Stimulated activated CD4-positive, alpha-beta T cell treated with anti-CD3 and anti-CD28 coated beads, Interleukin-1b, Interleukin-23, amount 100 ng/mL, for 24 hours (primary cell): ENCODE measurements around the gene PRODH.
"Not testable (repeated sequence)": the region's sequence is repeated elsewhere in the genome, so short reads cannot be mapped to it uniquely, and the experiment has no call there.

Experiments
- DNase-seq, 4 experiments: peaks; one replicate each; pipeline ENCODE4 v3.0.0-alpha.2; 2020; ENCODE audit warnings: low read depth in 4 of 4, low spot score in 1 of 4

Gene PRODH, protein sequence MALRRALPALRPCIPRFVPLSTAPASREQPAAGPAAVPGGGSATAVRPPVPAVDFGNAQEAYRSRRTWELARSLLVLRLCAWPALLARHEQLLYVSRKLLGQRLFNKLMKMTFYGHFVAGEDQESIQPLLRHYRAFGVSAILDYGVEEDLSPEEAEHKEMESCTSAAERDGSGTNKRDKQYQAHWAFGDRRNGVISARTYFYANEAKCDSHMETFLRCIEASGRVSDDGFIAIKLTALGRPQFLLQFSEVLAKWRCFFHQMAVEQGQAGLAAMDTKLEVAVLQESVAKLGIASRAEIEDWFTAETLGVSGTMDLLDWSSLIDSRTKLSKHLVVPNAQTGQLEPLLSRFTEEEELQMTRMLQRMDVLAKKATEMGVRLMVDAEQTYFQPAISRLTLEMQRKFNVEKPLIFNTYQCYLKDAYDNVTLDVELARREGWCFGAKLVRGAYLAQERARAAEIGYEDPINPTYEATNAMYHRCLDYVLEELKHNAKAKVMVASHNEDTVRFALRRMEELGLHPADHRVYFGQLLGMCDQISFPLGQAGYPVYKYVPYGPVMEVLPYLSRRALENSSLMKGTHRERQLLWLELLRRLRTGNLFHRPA

DNA sequence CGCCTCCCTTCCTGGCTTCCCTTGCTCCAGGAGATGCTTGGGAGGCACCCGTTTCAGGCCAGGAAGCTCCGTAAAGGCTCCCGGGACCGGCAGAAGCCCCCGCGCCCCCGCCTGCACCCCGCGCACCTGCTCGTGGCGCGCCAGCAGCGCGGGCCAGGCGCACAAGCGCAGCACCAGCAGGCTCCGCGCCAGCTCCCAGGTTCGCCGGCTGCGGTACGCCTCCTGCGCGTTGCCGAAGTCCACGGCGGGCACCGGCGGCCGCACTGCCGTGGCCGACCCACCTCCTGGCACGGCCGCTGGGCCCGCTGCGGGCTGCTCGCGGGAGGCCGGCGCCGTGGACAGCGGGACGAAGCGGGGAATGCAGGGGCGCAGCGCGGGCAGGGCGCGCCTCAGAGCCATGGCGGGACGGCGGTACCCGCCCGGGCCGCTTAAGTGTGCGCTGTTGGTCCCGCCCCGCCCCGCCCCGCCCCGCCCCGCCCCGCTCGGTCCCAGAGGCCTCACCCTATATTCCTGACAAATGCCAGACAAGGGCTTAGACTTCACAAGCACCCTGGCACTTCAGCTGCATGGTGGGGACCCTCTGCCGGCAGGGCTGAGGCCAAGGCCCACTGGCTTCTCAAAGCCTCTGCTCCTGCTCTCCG lies at the start of gene PRODH:
Gene PRODH, minus strand, starts transcription at position 405 of the 641 bp plus-strand sequence. Its CDS starts 6 bp downstream, at position 399.
- no peak for DNase-seq

DNA sequence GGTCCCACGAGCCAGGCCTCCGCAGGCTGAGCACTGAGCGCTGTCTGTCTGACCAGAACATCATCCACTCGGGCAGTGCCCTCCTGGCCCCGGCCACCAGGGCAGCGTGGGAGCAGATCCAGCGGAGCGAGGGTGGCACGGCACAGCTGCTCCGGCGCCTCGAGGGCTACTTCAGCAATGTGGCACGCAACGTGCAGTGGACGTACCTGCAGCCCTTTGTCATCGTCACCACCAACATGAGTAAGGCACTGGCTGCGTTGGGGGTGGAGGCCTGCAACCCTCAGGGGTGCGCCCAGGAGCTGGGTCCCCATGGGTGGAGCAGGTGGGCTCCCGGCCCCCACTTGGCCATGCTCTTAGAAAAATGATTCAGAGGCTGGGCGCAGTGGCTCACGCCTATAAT lies 49.7 kb upstream of the PRODH start:
- no peak for DNase-seq

DNA sequence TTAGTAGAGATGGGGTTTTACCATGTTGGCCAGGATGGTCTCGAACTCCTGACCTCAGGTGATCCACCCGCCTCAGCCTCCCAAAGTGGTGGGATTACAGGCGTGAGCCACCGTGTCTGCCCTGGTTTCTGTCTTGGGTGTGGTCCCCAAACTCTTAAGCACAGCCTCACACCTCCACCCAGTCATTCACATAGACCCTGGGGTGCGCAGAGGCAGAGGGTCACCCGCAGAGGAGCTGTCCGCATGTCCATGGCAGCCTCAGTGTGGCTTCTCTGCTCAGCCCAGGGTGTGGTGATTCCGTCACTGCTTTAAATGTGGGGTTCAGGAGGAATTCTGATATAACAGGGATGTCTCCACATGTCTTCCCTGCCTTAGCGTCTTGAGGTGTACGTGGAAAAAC lies 48.5 kb upstream of the PRODH start:
- no peak for DNase-seq

DNA sequence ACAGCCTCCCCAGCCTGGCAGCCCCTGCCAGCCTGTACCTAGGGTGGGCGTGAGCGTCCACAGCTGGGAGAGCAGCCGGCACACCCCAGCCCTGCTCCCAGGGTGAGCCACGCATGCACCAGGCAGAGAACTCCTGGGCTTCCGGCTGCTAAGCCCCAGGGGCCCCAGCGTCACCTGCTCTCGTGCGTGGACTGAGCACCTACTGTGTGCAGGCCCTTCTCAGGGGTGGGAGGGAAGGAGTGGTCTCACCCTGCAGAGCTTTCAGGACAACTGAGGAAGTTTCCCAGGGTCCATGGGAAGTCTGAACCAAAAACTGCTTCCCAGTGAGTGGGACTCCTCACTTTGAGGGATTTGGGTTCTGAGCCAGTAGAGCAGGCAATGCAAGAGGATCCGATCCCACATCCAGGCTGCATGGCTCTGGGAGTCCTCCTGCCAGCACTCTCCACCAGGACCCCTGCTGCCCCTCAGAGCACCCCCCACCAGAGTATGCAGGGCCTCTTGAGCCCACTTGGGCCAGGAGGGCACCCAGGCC lies 47.1 kb upstream of the PRODH start:
- no peak for DNase-seq

DNA sequence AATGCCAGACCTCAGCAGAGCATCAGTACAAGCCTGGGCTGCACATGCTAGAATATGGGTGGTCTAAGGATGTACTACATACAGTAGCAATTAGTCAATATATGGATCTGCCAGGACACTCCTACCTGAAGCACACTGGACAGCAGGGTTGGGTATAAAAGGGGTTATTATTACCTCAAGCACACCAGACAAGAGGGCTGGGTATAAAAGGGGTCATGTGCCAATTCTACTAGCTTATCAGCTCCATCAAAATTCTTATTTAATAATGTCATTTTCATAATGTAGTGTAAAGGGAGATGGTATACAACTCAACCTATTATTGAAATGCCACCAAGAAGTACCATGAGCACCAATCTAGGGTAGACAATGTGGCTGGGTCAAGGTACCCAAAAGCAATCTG lies 44.7 kb upstream of the PRODH start:
- DNase-seq: no peak

DNA sequence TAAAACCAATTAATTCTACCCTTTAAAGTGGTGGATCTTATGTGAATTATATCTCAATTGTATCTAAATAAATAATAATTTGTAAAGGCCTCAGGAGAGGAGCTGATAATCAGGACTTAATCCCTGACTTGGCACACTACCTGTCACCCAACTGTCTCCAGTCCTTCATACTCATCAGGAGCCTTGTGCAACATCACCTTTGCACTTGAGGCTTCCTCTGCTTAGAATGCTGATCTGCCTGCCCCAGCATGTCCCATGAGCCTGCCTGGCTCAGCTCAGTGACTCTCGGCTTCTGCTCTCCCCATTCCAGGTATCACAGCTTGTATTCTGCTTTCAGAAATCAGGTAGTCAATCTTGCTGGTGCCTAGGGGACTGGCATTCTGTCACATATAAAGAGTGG lies 43.9 kb upstream of the PRODH start:
- DNase-seq: no peak

DNA sequence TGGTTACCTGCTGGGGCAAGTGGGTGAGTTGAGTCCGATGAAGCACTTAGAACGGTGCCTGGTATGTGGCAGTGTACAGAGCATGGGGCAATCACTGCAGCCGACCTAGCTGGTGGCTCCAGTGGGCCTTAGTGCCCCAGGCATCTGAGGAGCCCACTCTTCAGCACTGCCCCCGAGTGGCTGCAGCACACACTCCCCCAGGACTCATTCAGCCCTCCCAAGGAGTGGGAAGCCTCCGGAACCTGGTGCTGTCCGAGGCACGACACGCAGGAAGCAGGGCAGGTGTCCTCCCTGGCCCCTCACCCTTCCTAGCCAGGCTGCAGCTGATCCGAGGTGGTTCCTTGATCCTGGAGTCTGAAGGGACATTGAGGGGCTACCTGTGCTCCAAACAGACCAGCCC lies 42.4 kb upstream of the PRODH start:
- DNase-seq: no peak

DNA sequence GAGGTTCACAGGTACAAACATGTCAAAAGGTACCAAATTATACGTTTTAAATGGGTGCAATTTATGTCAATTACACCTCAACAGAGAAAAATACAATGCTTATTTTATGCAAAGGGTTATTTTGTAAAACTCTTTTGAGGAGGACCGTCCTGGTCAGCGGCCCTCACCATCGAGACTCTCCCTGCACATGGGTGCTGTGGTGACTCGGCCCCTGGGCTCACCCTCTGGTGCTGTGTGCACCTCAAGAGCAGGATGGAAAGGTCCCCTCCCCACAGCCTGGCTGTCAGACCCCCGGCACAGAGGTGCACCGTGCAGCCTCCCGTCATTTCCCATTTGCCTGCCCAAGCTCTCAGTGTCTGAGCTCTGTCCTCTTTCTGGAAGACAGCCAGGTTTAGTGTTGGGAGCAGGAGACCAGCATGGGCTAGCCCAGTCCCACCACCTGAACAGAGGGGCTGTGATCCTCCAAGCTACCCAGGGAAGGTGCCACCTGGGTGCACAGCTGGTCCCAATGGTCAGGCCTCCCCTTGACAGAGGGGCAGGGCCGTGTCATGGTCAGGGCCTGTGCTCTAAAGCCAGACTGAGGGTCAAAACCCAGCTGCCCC lies 41.8 kb upstream of the PRODH start:
- no peak for DNase-seq

DNA sequence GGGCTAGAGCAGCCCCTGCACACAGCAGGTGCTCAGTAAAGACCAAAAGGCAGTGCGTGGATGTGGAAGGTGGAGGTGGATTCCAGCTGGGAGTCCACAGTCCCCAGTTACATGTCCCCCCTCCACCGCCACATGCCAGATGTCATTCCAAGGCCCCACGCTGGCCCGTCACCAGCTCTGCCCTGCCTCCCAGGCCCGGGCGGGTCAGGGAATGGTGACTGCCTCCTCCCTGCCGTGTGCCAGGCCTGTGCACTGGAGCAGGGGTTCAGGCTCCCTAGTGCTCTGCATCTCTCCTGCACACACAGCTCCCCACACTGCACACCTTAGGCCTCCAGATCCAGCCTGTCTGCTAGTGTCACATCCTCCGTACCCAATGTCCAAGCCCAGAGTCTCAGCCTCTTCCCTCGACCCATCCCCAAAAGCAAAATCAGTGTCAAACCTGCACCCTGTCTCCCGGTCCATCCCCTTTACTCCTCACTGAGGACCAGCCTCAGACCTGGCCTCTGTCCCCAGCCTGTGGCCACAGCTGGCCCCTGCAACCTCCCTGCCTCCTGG lies 40.2 kb upstream of the PRODH start:
- DNase-seq: no peak

DNA sequence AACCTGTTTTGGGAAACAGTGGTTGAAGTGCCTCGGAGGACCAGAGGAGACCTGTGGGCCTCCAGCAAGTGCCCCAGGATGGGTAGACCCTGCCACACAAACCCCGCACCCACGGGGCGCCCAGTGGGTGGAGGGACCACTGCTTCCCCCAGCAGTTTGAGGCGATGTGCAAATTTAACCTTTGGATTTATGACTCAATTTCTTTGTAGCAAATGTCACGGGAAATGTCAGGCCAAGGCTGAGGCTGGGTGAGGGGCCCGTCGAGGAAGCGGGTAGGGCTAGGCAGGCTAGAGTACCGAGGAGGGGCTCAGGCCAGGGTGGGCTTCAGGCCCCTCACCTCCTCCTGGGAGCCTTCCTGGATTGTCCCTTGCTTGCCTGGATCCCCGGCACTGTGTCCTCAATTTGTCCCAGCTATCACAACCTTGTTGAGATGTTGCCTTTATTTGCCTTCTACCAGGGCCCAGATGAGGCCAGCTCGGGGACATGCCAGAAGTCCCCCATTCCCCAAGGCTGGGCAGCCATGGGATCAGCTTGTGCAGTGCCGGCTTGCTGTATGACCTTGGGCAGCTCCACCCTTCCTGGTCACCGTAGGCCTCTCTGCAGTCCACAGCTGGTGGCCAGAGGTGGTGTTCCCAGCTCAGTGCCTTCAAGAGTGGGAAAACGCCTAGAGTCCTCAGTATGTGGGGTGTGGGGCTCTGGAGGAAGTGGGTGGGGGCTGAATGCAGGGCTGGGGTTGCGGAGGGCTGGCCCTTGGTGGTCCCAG lies 39.5 kb upstream of the PRODH start:
- no peak for DNase-seq

DNA sequence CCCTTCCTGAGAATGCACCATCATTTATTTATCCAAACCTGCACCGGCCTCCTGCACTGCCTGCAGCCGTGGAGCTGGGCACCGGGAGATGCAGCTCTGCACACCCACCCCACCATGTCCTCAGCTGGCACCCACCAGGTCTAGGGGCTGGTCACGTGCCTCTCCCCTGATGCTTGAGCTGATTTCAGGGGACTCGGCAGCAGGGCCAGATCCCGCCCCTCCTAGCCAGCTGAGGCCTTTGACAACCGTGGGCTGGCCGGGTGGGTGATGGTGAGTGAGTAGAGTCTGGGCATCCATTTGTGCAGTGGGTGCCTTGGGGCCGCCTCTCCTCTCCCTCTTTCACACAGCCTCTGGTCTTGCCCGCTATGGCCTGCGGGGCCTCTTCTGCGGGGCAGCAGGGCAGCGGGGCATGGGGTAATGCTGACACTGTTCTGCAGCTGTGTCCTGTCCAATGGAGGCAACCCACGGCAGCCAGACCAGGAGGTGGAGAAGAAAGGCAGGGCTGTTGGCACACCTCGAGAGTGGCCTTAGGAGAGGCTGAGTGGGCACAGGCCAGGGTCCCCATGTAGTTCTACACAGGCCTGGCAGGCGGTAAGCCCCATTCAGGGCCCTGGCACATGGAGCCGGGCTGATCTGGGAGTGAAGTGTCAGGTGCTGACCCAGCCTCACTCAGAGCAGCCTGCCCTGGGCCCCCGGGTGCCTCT lies 38.5 kb upstream of the PRODH start:
- DNase-seq: no peak

DNA sequence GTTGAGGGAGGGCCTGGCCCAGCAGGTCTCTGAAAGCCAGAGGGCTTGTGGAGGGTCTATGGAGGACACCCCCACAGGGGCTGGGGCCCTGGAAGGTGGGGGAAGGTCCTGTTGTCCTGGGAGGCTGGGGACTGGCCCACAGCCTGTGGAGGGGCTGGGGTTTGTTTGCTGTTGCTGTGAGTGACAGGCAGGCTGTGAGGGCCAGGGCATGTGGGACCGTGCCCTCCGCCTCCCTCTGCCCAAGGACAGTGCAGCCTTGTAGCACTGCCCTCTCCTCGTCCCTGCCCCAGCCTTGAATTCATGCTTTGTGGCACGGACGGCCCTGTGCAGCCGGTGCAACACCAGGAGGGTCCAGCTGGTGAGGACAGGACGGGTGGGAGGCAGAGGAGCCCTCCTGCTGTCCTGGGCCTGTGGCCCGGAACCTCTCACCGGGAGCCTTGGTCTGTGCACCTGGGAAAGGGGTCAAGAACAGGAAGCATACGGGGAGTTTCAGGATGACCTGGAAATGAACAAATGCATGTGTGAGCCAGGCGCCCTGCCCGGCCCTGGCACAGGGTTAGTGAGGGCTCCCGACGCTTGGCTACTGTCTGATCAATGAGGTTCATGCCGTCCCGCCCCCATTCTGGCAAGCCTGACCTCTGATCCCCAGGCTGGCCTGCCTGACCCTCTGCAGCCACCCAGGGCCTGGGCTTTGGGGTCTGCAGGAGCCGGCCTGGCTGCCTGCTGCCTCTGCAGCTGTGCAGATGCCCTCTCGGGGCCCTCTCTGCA lies 37.4 kb upstream of the PRODH start:
- DNase-seq: no peak

DNA sequence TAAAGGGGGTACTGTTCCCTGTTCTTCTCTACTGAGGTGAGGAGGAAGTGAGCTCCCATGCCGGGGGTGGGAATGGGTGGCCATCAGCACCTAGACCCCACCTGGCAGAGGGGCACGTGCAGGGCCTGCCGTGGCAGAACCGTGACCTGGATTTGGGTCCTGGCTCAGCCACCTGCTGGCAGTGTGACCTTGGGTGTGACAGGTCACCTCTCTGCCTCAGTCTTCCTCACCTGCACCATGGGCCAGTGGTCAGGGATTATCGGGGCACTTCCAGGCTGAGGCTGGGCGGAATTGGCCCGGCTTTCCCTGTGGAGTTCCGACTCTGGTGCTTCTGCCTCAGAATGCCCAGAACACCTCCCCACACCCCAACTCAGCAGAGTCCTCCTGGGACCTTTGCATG lies 36.5 kb upstream of the PRODH start:
- DNase-seq: not testable (repeated sequence)

DNA sequence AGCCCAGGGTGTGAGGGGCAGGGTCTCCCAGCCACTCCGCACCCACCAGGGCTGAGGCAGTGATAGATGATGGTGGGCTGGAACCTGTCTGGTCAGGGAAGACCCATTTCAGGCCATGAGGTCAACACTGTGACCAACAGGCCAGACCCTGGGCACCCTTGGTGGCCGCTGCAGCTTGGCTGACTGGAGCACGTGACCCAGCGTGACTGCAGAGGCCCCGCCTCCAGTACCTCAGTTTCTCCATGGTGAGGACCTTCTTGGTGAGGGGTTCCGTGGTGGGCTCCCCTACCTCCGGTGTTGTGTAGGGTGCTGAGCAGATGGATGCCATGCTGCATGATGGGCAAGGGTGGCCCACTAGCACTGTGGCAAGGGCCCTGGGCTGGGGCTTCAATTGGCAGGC lies 35.9 kb upstream of the PRODH start:
- DNase-seq: not testable (repeated sequence)

DNA sequence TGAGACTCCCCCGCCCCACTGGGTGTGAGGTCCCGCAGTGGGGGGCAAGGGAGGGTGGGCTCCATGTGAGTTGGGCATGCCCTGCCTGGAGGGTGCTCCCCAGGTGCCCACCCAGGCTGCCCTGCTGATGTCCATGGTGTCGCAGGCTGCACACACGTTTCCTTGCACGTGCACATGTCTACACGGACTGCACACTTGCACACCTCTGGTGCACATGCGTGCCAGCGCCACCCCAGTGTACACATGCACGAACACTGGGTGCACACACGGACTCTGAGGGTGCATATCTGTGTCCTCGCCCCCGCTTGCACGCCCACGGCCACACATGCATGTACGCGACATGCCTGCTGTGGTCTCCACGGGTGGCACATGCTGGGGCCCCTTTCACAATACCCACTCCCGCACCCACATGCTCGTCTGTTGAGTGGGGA lies 35.2 kb upstream of the PRODH start:
- DNase-seq: no peak

DNA sequence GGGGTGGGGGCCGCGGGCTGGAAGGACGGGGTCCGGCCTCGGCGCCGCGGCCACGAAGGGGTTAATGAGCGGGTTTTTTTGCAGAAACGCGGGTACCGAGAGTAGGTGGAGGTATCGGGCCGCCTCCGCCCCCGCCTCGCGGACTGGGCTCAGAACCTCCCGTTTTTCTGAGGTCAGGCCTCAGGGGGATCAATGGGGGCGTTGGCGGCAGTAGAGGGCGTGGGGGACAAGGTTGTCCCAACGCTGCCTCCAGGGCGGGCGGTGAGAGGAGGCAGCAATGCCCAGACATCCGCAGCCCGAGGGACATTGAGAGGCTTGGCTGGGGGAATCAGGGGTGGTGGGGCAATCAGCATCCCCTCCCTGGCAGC lies 34.8 kb upstream of the PRODH start:
- no peak for DNase-seq

DNA sequence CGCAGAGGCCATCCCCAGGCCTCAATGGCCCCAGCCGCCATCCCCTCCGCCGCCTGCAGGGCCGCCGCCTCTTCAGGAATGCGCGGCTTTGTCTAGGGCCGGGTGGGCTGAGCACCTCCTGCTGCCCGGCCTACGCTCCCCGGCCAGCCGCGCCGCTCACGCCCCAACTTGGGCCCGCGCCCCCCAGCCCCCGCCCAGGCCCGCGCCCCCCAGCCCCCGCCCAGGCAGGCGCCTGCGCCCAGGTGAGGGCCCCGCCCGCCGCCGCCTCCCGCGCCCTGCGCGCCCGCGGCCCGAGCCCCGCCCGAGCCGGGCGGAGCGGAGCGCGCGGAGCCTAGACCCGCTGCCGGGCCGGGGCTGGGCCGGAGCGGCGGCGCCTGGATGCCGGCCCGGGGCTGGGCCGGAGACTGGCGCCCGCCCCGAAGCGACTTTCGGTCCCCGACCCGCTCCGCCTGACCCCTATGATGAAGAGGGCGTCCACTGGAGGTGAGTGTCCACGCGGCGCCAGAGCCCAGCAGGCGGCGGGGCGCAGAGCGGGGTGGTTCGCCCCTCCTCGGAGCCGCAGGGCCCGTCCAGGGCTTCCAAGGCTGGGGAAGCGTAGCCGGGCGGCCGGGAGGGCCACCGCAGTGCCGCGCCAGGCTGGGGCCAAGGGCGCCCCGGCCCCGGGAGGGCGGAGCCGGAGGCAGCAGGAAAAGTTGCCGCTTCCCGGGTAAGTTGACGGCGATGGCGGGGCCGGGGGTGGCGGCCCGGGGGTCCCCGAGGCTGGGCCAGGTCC lies 34.3 kb upstream of the PRODH start:
- no peak for DNase-seq

DNA sequence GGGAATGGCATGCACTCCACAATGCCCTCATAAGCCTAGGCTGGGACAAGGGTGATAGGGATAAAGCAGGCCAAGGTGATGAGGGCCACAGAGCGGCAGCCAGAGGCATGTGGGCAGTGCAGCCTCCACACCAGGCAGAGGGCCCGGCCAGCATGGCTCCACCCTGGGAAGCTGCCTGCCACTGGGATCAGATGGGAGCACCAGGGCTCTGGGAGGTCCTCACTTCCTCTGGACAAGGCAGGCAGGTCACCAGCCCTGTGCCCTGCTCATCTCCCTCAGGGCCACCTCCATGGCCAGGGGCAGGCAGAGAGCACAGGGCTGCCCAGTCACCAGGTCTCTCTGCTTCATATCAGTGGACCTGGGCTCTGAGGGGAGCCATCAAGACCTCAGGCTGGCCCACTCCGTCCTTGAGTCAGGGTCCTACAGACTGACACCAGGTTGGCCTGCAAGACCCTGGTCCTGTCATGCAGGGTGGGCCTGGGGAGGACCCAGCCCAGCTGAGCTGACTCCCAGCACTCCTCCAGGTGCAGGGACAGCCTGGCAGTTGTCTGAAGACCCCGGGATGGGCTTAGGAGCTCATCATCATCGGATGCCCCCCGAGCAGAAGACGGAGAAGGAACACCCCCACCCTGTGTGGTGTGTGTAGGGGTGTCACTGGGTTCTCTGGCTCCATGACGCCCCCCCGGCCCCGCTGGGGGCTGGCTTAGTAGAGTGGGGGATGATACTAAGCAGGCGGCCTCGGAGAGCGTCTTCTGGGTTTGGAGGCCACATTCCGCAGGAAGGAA lies 33.3 kb upstream of the PRODH start:
- DNase-seq: not testable (repeated sequence)
